GM06990 (cell line): Measurements from ENCODE around the gene PCNT.

Source experiments
- DNase-seq: peaks from one replicate; pipeline ENCODE4 v3.0.0-alpha.2; 2011; ENCODE audit not compliant: insufficient read length; ENCODE audit errors: extremely low read depth
- H3K27me3 ChIP-seq: replicated peaks from 2 replicates; pipeline ENCODE4 v1.6.0; 2011; ENCODE audit warnings: low read length; ENCODE audit not compliant: control insufficient read depth, insufficient read depth
- H3K36me3 ChIP-seq: 2 replicates; pipeline ENCODE4 v1.5.1; 2011; ENCODE audit warnings: low read length; ENCODE audit not compliant: control insufficient read depth, insufficient read depth
- H3K4me3 ChIP-seq: replicated peaks from 2 replicates; pipeline ENCODE4 v1.5.1; 2011; ENCODE audit warnings: low read depth, mild to moderate bottlenecking, control low read depth, low read length
- CTCF ChIP-seq: IDR thresholded peaks from 2 replicates; pipeline ENCODE4 v1.5.1; 2011; ENCODE audit warnings: low read length, control low read depth, mild to moderate bottlenecking, inconsistent platforms; ENCODE audit not compliant: insufficient read depth, poor library complexity, severe bottlenecking

PCNT gene

GRCh38 chr21:46427516-46427915 lies 103.6 kb downstream of the PCNT start:
- TF ChIP-seq CTCF, result no peak
- DNase-seq, result no peak
- H3K4me3 ChIP-seq, result no peak overlapping the region
- H3K27me3 ChIP-seq, result no peaks in the 10 kb centered on the region
- peaks cover 34% of the 10 kb centered on the region for H3K36me3 ChIP-seq

- DNase-seq, result no peak
- no peak for TF ChIP-seq CTCF
Measured at GRCh38 chr21:46428286-46428685, 104.3 kb downstream of the PCNT start.

GRCh38 chr21:46428987-46429710 lies 105.2 kb downstream of the PCNT start:
- TF ChIP-seq CTCF, result no peak
- peaks cover 36% of the 10 kb centered on the region for H3K36me3 ChIP-seq

More at GRCh38 chr21:46428286-46428685, 104.3 kb downstream of the PCNT start:
- no peak overlapping the region for H3K4me3 ChIP-seq
- H3K27me3 ChIP-seq, result no peaks in the 10 kb centered on the region
- peaks cover 34% of the 10 kb centered on the region for H3K36me3 ChIP-seq

GRCh38 chr21:46429754-46430681 lies 106.1 kb downstream of the PCNT start:
- TF ChIP-seq CTCF, result no peak
- Histone ChIP-seq H3K36me3 (peaks cover 41% of the 10 kb centered on the region), H3K27me3 (no peaks in the 10 kb centered on the region), H3K4me3 (no peak overlapping the region)
- DNase-seq, result no peak

More at GRCh38 chr21:46428987-46429710, 105.2 kb downstream of the PCNT start:
- no peaks in the 10 kb centered on the region for H3K27me3 ChIP-seq
- no peak overlapping the region for H3K4me3 ChIP-seq
- no peak for DNase-seq

DNA sequence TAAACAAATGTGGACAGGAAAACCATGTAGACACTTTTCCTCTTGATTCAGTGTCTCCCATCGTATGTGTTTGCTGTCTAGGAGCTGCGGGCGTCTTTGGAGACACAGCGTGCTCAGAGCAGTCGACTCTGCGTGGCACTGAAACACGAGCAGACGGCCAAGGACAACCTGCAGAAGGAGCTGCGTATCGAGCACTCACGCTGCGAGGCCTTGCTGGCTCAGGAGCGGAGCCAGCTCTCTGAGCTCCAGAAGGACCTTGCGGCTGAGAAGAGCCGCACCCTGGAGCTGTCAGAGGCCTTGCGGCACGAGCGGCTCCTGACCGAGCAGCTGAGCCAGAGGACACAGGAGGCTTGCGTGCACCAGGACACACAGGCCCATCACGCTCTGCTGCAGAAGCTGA lies 107.5 kb downstream of the PCNT start:
- no peak for DNase-seq
- Histone ChIP-seq H3K36me3 (peaks cover 40% of the 10 kb centered on the region), H3K27me3 (no peaks in the 10 kb centered on the region), H3K4me3 (no peak overlapping the region)
- TF ChIP-seq CTCF, result no peak
